ENCODE results near the gene DNAJA3. TPM values are rescaled to one million over a fixed set of nuclear protein-coding genes. Genes with fewer than 3 reads are reported as not detected.

The DNAJA3 gene
- total RNA-seq, 1 donor from 2014 or later = 74.2 TPM

DNA sequence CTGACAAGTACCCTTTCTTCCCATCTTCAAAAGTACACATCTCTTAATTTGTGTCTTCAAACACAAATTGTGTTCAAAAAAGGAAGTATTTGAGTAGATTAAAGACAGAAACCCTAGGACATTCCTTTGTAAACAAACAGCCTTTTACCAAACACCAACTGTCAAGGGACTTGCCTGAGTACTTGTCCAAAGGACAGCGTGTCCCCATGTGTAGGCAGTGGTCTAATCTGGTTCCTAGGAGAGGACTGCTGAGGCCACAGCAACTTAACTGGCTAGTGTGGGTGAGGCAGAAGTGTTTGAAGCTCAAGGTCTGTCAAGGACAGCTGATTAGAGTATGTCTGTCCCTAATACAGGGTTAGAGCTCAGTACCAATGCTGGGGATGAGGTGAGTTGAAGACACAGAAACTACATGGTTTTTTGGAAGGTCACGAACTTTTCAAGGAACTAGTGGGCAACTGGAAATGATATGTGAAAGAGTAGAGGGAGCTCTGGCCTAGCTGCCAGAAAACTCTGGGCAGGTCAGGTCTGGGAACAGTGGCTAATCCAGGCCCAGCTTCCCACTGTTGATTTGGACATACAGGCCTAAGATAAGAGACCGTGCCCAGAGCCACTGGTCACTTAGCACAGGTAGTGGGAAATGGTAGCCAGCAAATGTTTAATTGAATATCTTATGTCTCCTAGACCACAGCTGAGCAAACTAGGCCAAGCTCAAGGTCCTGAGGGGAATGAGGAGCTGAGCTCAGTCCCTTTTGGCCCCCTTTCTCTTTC is 60.6 kb downstream of the DNAJA3 start:
- intact Hi-C loops (cut with micrococcal nuclease) = no loop called here
- peaks cover 66% of the 10 kb centered on the region for H3K4me1 ChIP-seq
- H3K36me3 ChIP-seq = peaks cover 37% of the 10 kb centered on the region
- peak overlapping the region; percentile 91 for H3K27ac ChIP-seq (replicated peaks)
- H3K9me3 ChIP-seq (replicated peaks) = no peaks in the 10 kb centered on the region
- no peak overlapping the region for H3K4me3 ChIP-seq
- no peak for TF ChIP-seq CTCF (IDR thresholded peaks at IDR 0.05; ENCODE audit: borderline replicate concordance)
- H3K27me3 ChIP-seq (ENCODE audit: low read depth) = no peaks in the 10 kb centered on the region
- peak; percentile 44 for DNase-seq

DNA sequence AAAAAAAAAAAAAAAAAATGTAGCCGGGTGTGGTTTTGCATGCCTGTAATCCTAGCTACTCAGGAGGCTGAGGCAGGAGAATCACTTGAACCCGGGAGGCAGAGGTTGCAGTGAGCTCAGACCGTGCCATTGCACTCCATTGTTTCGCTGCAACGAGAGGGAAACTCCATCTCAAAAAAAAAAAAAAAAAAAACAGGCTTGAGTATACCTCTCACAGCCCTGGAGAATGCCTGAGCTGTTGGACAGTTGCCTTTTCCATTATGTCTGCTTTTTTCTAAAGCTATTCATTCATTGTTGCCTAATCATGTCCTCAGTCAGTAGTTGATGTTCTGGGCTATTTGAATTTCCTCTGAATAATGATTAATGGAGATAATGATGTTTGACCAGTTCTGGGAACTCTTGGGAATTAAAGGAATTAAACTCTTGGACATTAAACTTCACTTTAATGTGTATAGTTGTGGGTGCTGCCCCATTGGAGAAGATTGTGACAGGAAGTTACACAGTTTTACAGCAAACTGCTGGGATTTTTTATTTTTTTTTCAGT is 62.4 kb downstream of the DNAJA3 start:
- no peaks in the 10 kb centered on the region for H3K27me3 ChIP-seq (ENCODE audit: low read depth)
- H3K36me3 ChIP-seq = peaks cover 37% of the 10 kb centered on the region
- H3K27ac ChIP-seq (replicated peaks) = peak overlapping the region; percentile 91
- TF ChIP-seq CTCF (IDR thresholded peaks at IDR 0.05; ENCODE audit: borderline replicate concordance) = no peak
- H3K4me3 ChIP-seq = no peak overlapping the region
- intact Hi-C loops (cut with micrococcal nuclease) = no loop called here
- H3K9me3 ChIP-seq (replicated peaks) = no peaks in the 10 kb centered on the region
- peaks cover 50% of the 10 kb centered on the region for H3K4me1 ChIP-seq
- no peak for DNase-seq

GRCh38 chr16:4488499-4488967 is 62.9 kb downstream of the DNAJA3 start:
- no peak for TF ChIP-seq CTCF (IDR thresholded peaks at IDR 0.05; ENCODE audit: borderline replicate concordance)
- Histone ChIP-seq H3K27me3 (ENCODE audit: low read depth) (no peaks in the 10 kb centered on the region), H3K36me3 (peaks cover 34% of the 10 kb centered on the region), H3K9me3 (replicated peaks) (no peaks in the 10 kb centered on the region), H3K4me1 (peaks cover 50% of the 10 kb centered on the region), H3K4me3 (no peak overlapping the region), H3K27ac (replicated peaks) (peak overlapping the region; percentile 91)
- intact Hi-C loops (cut with micrococcal nuclease) = no loop called here
- no peak for DNase-seq

- TF ChIP-seq CTCF (IDR thresholded peaks at IDR 0.05; ENCODE audit: borderline replicate concordance) = no peak
- peaks cover 50% of the 10 kb centered on the region for H3K4me1 ChIP-seq
- H3K27ac ChIP-seq (replicated peaks) = peak overlapping the region; percentile 91
- DNase-seq = no peak
- H3K36me3 ChIP-seq = peaks cover 29% of the 10 kb centered on the region
- no peaks in the 10 kb centered on the region for H3K27me3 ChIP-seq (ENCODE audit: low read depth)
- no peak overlapping the region for H3K4me3 ChIP-seq
- no peaks in the 10 kb centered on the region for H3K9me3 ChIP-seq (replicated peaks)
- intact Hi-C loops (cut with micrococcal nuclease) = no loop called here
Observed at GRCh38 chr16:4489030-4489429, 63.4 kb downstream of the DNAJA3 start.

GRCh38 chr16:4491898-4492297 is 66.2 kb downstream of the DNAJA3 start:
- Histone ChIP-seq H3K4me1 (peaks cover 47% of the 10 kb centered on the region), H3K27me3 (ENCODE audit: low read depth) (no peaks in the 10 kb centered on the region), H3K36me3 (peaks cover 17% of the 10 kb centered on the region), H3K9me3 (replicated peaks) (no peaks in the 10 kb centered on the region), H3K27ac (replicated peaks) (no peak overlapping the region), H3K4me3 (no peak overlapping the region)
- intact Hi-C loops (cut with micrococcal nuclease) = loop anchor here (10.0 kb wide), 1 partner anchor 63 kb away; the partner anchor contains the start of gene C16orf96
- no peak for TF ChIP-seq CTCF (IDR thresholded peaks at IDR 0.05; ENCODE audit: borderline replicate concordance)
- no peak for DNase-seq
